A549 (cell line): ENCODE data around the gene CEBPE. TPM values are rescaled to one million over a fixed set of nuclear protein-coding genes. Genes with fewer than 3 reads are reported as not detected.

Source experiments
- ATAC-seq, 2 experiments: fragments of 200-7000 bp in 1 of 2; fragments of >200 bp in 1 of 2; cut with Nextera tagmentation in 1 of 2; cut with Tn5 transposase in 1 of 2; 3 replicates each; pipeline versions ENCODE4 v1.8.0 to v1.9.1; 2018 to 2020; ENCODE audit warnings: mild to moderate bottlenecking in 1 of 2, moderate library complexity in 1 of 2
- CTCF ChIA-PET: fragments of 300-600 bp; sonication (Branson Sonifier 250); formaldehyde crosslinking; extraction: SDS; loops from one replicate; lab custom pipeline; 2021; ENCODE audit warnings: antibody characterized with exemption, inconsistent platforms; lab: Yijun Ruan, JAX
- POLR2A ChIA-PET: fragments of 350-600 bp; formaldehyde crosslinking; extraction: SDS; loops from one replicate; lab custom pipeline; 2021; ENCODE audit warnings: antibody characterized with exemption, inconsistent platforms; lab: Yijun Ruan, JAX
- DNase-seq, 2 experiments: peaks; one replicate each; pipeline versions ENCODE4 v3.0.0 to v3.0.0-alpha.2; 2011 to 2016; ENCODE audit warnings: low read depth in 1 of 2, low spot score in 1 of 2
- FAIRE-seq: peaks from 2 replicates; lab custom pipeline; 2011; peaks lifted over from hg19 to GRCh38; lab: Jason Lieb, UNC
- H3K27ac ChIP-seq, 2 experiments: fragments of >200 bp; sonication (Bioruptor Twin); formaldehyde crosslinking; 3 replicates each; pipeline ENCODE4 v1.5.1; 2016 to 2017
- H3K4me1 ChIP-seq: fragments of >200 bp; sonication (Bioruptor Twin); formaldehyde crosslinking; 3 replicates; pipeline ENCODE4 v1.6.1; 2016
- H3K4me2 ChIP-seq: fragments of >200 bp; sonication (Bioruptor Twin); formaldehyde crosslinking; 3 replicates; pipeline ENCODE4 v1.6.1; 2016
- H3K4me3 ChIP-seq: fragments of >200 bp; sonication (Bioruptor Twin); formaldehyde crosslinking; 3 replicates; pipeline ENCODE4 v1.5.1; 2016
- H3K9me3 ChIP-seq: fragments of >200 bp; sonication (Bioruptor Twin); formaldehyde crosslinking; 3 replicates; pipeline ENCODE4 v1.6.1; 2016
- CEBPB ChIP-seq, 2 experiments: fragments of >200 bp in 1 of 2; sonication (Bioruptor Twin) in 1 of 2; formaldehyde crosslinking in 1 of 2; IDR thresholded peaks; 2 replicates each; pipeline ENCODE4 v1.6.1; 2012 to 2016
- CHD2 ChIP-seq: fragments of 150-350 bp; IDR thresholded peaks from 2 replicates; pipeline ENCODE4 v1.6.1; 2014; ENCODE audit warnings: low read length; ENCODE audit not compliant: partially characterized antibody
- CHD4 ChIP-seq: fragments of 200-600 bp; sonication (generic); IDR thresholded peaks from 2 replicates; pipeline ENCODE4 v1.6.1; 2016; ENCODE audit warnings: antibody characterized with exemption, mild to moderate bottlenecking, borderline replicate concordance
- EHF ChIP-seq: fragments of 250-450 bp; sonication (Bioruptor Pico); IDR thresholded peaks from 2 replicates; pipeline ENCODE4 v1.5.0; 2020; ENCODE audit warnings: mild to moderate bottlenecking
- EP300 ChIP-seq, 2 experiments: fragments of >200 bp; sonication (Bioruptor Twin); formaldehyde crosslinking; IDR thresholded peaks; 2 replicates in 1 of 2; 3 replicates in 1 of 2; pipeline ENCODE4 v1.6.1; 2016 to 2017
- ESRRA ChIP-seq: fragments of 150-350 bp; IDR thresholded peaks from 2 replicates; pipeline ENCODE4 v1.6.1; 2014; ENCODE audit warnings: mild to moderate bottlenecking, low read length, borderline replicate concordance
- JUNB ChIP-seq: fragments of >200 bp; sonication (Bioruptor Twin); formaldehyde crosslinking; IDR thresholded peaks from 2 replicates; pipeline ENCODE4 v1.6.1; 2016
- KDM5A ChIP-seq: fragments of 200-600 bp; sonication (generic); IDR thresholded peaks from 2 replicates; pipeline ENCODE4 v1.6.1; 2016; ENCODE audit warnings: antibody characterized with exemption, mild to moderate bottlenecking
- MAFK ChIP-seq: fragments of 450-650 bp; IDR thresholded peaks from 2 replicates; pipeline ENCODE4 v1.6.1; 2014; ENCODE audit not compliant: partially characterized antibody
- NFE2L2 ChIP-seq: fragments of 150-350 bp; conservative IDR thresholded peaks from 2 replicates; pipeline ENCODE4 v1.6.1; 2014; ENCODE audit warnings: low read length
- NR3C1 ChIP-seq: fragments of >200 bp; sonication (Bioruptor Twin); formaldehyde crosslinking; IDR thresholded peaks from 3 replicates; pipeline ENCODE4 v1.6.1; 2017
- PHF8 ChIP-seq: fragments of 200-600 bp; sonication (generic); IDR thresholded peaks from 2 replicates; pipeline ENCODE4 v1.6.1; 2016; ENCODE audit warnings: low read depth, mild to moderate bottlenecking, antibody characterized with exemption, moderate library complexity, borderline replicate concordance
- POLR2AphosphoS2 ChIP-seq: conservative IDR thresholded peaks from 2 replicates; pipeline ENCODE4 v1.6.1; 2012; ENCODE audit warnings: low read length, improper control_type of control experiment, inconsistent platforms
- RCOR1 ChIP-seq: fragments of 150-350 bp; IDR thresholded peaks from 2 replicates; pipeline ENCODE4 v1.6.1; 2014; ENCODE audit warnings: antibody characterized with exemption, low read length, low read depth
- RFX5 ChIP-seq: fragments of 450-650 bp; IDR thresholded peaks from 2 replicates; pipeline ENCODE4 v1.7.1; 2014; ENCODE audit warnings: antibody characterized with exemption, mild to moderate bottlenecking, moderate library complexity
- SMC3 ChIP-seq: fragments of >200 bp; sonication (Bioruptor Twin); formaldehyde crosslinking; IDR thresholded peaks from 3 replicates; pipeline ENCODE4 v1.6.1; 2018; ENCODE audit warnings: inconsistent platforms
- SREBF2 ChIP-seq: fragments of 450-650 bp; IDR thresholded peaks from 2 replicates; pipeline ENCODE4 v1.6.1; 2014; ENCODE audit warnings: mild to moderate bottlenecking, moderate library complexity
- WGBS: methylation state at CpG from one replicate; pipeline ENCODE4 v1.1.6; 2017; ENCODE audit errors: missing lambda C conversion rate; 5-methylcytosine and 5-hydroxymethylcytosine counted together
- polyA plus RNA-seq, 4 experiments: library from polyadenylated mRNA; depleted of rRNA in 3 of 4; stranded (reverse); fragments of >200 nt; fragmentation: RNase III in 1 of 4; extraction: RNeasy Plus Mini Kit Qiagen cat#74134 plus additional on column Dnase treatment in 1 of 4; gene quantifications; 2 replicates in 3 of 4; 3 replicates in 1 of 4; pipeline ENCODE4 v1.2.3, GENCODE V29; 2011 to 2017
- TF ChIP-seq, protein P1 (sequence below): fragments of >200 bp; sonication (Bioruptor Twin); formaldehyde crosslinking; IDR thresholded peaks from 3 replicates; pipeline ENCODE4 v1.5.1; 2016
- TF ChIP-seq, protein P2 (sequence below): fragments of 250-450 bp; sonication (Bioruptor Pico); IDR thresholded peaks from 2 replicates; pipeline ENCODE4 v1.5.0; 2020; ENCODE audit warnings: low read depth, mild to moderate bottlenecking, moderate library complexity
- TF ChIP-seq, protein P3 (sequence below): IDR thresholded peaks from 2 replicates; pipeline ENCODE4 v1.6.1; 2012
- TF ChIP-seq, protein P4 (sequence below): fragments of >200 bp; sonication (Bioruptor Twin); formaldehyde crosslinking; IDR thresholded peaks from 3 replicates; pipeline ENCODE4 v1.6.1; 2016
- TF ChIP-seq, protein P5 (sequence below): IDR thresholded peaks from 2 replicates; pipeline ENCODE4 v1.6.1; 2012; ENCODE audit warnings: low read depth, borderline replicate concordance
- TF ChIP-seq, protein P6 (sequence below): fragments of 150-350 bp; IDR thresholded peaks from 2 replicates; pipeline ENCODE4 v1.6.1; 2014; ENCODE audit warnings: low read depth, mild to moderate bottlenecking, low read length
- TF ChIP-seq, protein P7 (sequence below): IDR thresholded peaks from 2 replicates; pipeline ENCODE4 v1.6.1; 2012

Gene CEBPE
- polyA plus RNA-seq, 2 of the 4 experiments (the other 2 are of a cell fraction), result 0.05 TPM; not detected in 1

DNA sequence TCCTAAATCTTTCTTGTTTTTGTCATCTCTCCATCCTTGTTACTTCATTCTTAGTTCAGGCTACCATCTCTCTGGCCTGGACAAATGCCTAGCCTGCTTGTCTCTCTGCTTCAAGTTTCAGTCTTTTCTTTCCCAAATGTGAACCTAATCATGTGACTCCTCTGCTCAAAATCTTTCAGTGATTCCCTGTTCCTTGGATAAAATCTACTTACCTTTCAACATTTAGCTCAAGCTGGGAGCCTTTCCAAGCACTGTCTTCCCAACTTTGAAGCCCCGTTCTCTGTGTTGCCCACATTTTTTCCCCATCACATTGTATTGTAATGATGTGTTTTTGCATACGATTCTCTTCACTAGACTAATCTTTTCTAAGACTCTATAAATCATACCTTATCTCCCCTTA, 39.7 kb upstream of the CEBPE start:
- TF ChIP-seq CHD2, result no peak
- TF ChIP-seq, protein P1, sequence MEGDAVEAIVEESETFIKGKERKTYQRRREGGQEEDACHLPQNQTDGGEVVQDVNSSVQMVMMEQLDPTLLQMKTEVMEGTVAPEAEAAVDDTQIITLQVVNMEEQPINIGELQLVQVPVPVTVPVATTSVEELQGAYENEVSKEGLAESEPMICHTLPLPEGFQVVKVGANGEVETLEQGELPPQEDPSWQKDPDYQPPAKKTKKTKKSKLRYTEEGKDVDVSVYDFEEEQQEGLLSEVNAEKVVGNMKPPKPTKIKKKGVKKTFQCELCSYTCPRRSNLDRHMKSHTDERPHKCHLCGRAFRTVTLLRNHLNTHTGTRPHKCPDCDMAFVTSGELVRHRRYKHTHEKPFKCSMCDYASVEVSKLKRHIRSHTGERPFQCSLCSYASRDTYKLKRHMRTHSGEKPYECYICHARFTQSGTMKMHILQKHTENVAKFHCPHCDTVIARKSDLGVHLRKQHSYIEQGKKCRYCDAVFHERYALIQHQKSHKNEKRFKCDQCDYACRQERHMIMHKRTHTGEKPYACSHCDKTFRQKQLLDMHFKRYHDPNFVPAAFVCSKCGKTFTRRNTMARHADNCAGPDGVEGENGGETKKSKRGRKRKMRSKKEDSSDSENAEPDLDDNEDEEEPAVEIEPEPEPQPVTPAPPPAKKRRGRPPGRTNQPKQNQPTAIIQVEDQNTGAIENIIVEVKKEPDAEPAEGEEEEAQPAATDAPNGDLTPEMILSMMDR, result no peak
- no peak for TF ChIP-seq CEBPB (IDR thresholded peaks at IDR 0.05)
- no peak for TF ChIP-seq RCOR1
- TF ChIP-seq ESRRA, result no peak
- TF ChIP-seq POLR2AphosphoS2, result no peak
- TF ChIP-seq EP300 (IDR thresholded peaks at IDR 0.05), result no peak
- TF ChIP-seq RFX5, result no peak
- no peak for TF ChIP-seq NR3C1
- CTCF ChIA-PET, result interaction anchor here (1.0 to 2.3 kb wide), 2 partner anchors 28 to 38 kb away, joined by 3 to 5 read pairs; no protein-coding TSS in a partner anchor
- no peak overlapping the region for H3K4me3 ChIP-seq
- H3K9me3 ChIP-seq, result no peaks in the 10 kb centered on the region
- DNase-seq, result no peak
- peaks cover 5% of the 10 kb centered on the region; the same call in 1 of the 3 replicates for H3K4me1 ChIP-seq
- WGBS, result 86% methylated on average over 2 of the region's 2 CpGs
- POLR2A ChIA-PET, result no interaction called here
- H3K4me2 ChIP-seq, result no peak overlapping the region
- no peak for ATAC-seq
- no peak overlapping the region for H3K27ac ChIP-seq
- no peak for FAIRE-seq

DNA sequence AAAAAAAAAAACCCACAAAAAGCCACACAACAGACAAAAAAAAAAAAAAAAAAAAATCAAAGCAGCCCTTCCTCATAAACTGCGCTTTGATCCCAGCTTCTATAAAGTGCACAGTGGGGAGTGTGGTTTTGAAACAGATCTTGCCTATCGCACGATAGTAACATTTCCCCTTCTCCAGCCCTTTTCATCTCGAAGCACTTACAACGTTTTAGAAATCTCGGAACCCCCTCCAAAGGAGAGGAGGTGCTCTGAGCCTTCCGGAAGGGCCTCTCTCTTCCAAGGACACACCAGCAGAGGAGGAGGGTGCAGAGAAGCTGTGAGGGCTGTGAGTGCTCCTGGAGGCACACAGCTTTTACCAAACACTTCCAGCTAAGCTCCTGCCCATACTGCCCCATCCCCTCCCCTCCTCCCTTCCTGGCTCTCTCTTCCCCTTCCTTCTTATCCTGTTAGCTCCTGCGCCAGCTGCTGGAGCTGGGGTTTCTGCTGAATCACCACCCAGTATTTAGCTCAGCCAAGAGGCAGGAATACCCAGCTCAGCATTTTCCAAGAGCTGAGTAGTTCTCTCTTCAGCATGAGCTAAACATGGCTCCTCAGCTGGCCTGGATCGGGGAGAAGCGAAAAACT, 36.0 kb upstream of the CEBPE start:
- 84% methylated on average over 10 of the region's 10 CpGs for WGBS
- DNase-seq (peak in 1 of 2 experiments; percentile 41), ATAC-seq (peak; percentile 61 to 83), FAIRE-seq (no peak)
- ChIA-PET POLR2A (no interaction called here), CTCF (interaction anchor here (1.2 to 11.0 kb wide), 4 partner anchors 32 to 78 kb away, joined by 3 to 75 read pairs (median 6); partner anchors contain the start of gene SLC7A8)
- Histone ChIP-seq H3K4me2 (peak overlapping the region; percentile 10; the same call in 1 of the 3 replicates), H3K4me3 (no peak overlapping the region), H3K4me1 (peaks cover 5% of the 10 kb centered on the region; the same call in 1 of the 3 replicates), H3K9me3 (no peaks in the 10 kb centered on the region), H3K27ac (peak overlapping the region; percentile 2 to 42; a peak in 5 of 6 replicates)
- TF ChIP-seq, protein P2, sequence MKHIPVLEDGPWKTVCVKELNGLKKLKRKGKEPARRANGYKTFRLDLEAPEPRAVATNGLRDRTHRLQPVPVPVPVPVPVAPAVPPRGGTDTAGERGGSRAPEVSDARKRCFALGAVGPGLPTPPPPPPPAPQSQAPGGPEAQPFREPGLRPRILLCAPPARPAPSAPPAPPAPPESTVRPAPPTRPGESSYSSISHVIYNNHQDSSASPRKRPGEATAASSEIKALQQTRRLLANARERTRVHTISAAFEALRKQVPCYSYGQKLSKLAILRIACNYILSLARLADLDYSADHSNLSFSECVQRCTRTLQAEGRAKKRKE, result no peak
- TF ChIP-seq MAFK, result peak; percentile 95

DNA sequence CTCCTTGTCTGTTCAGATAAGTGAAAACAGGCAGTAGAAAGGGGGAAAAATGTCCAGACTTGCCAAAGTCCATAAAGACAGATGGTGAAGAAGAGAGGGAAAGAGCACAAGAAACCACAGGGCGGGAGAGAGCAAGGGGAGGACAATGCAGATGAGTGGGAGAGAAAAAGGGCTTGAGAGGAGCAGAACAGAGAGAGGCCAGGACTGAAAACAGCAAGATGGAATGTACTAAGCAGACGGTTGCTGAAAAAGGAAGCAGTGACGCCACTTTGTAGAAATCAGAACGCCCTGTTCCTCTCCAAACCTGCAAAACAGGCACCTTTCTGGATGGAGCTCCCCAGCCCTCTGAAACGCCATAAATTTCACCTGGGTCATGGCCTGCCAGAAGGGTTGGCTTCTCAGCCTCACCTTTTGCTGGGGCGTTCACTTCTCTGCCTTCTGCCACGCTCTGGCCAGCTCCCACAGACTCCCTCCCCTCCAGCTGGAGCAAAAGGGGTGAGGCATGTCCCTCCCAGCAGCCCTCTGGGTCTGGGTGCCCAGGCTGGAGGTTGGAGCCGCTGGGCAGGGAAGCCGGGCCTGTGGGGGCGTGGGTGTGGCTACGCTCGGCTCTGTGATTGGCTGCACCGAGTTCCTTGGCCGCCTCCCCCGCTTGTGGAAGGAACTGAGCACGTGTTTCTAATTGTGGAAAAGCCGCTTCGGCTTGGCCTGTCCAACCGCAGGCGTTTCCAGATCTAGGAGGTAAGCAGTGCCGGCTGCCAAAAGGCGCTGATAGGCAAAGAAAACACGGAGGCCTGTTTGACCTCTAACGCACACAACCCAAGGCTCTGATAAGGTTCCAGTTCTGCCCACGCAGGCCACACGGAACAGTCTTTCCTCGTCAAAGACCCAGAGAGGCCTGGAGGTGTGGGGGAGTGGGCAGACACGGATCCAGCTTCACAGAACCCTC, 35.1 kb upstream of the CEBPE start:
- no peak for TF ChIP-seq PHF8
- TF ChIP-seq CHD4, result no peak
- TF ChIP-seq NR3C1, result no peak
- no peak for TF ChIP-seq SMC3
- TF ChIP-seq CHD2, result no peak
- TF ChIP-seq, protein P3, sequence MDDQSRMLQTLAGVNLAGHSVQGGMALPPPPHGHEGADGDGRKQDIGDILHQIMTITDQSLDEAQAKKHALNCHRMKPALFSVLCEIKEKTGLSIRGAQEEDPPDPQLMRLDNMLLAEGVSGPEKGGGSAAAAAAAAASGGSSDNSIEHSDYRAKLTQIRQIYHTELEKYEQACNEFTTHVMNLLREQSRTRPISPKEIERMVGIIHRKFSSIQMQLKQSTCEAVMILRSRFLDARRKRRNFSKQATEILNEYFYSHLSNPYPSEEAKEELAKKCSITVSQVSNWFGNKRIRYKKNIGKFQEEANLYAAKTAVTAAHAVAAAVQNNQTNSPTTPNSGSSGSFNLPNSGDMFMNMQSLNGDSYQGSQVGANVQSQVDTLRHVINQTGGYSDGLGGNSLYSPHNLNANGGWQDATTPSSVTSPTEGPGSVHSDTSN, result no peak
- TF ChIP-seq SREBF2, result no peak
- no peak for TF ChIP-seq JUNB
- TF ChIP-seq, protein P4, sequence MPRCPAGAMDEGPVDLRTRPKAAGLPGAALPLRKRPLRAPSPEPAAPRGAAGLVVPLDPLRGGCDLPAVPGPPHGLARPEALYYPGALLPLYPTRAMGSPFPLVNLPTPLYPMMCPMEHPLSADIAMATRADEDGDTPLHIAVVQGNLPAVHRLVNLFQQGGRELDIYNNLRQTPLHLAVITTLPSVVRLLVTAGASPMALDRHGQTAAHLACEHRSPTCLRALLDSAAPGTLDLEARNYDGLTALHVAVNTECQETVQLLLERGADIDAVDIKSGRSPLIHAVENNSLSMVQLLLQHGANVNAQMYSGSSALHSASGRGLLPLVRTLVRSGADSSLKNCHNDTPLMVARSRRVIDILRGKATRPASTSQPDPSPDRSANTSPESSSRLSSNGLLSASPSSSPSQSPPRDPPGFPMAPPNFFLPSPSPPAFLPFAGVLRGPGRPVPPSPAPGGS, result no peak
- TF ChIP-seq EHF (CRISPR knock-in tag), result no peak
- TF ChIP-seq, protein P5, sequence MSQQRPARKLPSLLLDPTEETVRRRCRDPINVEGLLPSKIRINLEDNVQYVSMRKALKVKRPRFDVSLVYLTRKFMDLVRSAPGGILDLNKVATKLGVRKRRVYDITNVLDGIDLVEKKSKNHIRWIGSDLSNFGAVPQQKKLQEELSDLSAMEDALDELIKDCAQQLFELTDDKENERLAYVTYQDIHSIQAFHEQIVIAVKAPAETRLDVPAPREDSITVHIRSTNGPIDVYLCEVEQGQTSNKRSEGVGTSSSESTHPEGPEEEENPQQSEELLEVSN, result no peak
- TF ChIP-seq, protein P6, sequence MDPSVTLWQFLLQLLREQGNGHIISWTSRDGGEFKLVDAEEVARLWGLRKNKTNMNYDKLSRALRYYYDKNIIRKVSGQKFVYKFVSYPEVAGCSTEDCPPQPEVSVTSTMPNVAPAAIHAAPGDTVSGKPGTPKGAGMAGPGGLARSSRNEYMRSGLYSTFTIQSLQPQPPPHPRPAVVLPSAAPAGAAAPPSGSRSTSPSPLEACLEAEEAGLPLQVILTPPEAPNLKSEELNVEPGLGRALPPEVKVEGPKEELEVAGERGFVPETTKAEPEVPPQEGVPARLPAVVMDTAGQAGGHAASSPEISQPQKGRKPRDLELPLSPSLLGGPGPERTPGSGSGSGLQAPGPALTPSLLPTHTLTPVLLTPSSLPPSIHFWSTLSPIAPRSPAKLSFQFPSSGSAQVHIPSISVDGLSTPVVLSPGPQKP, result no peak
- TF ChIP-seq NFE2L2, result no peak
- no peak for TF ChIP-seq ESRRA
- TF ChIP-seq, protein P7, sequence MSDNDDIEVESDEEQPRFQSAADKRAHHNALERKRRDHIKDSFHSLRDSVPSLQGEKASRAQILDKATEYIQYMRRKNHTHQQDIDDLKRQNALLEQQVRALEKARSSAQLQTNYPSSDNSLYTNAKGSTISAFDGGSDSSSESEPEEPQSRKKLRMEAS, result no peak
- no peak for TF ChIP-seq KDM5A
- TF ChIP-seq RCOR1, result no peak
- ATAC-seq, result no peak
- H3K9me3 ChIP-seq, result no peaks in the 10 kb centered on the region
- no peak for FAIRE-seq
- DNase-seq, result no peak
- H3K27ac ChIP-seq, result peak overlapping the region in 1 of 2 experiments; percentile 12; a peak in 1 of 6 replicates
- peaks cover 5% of the 10 kb centered on the region; the same call in 1 of the 3 replicates for H3K4me1 ChIP-seq
- ChIA-PET CTCF (interaction anchor here (1.2 to 11.0 kb wide), 5 partner anchors 8 to 77 kb away, joined by 3 to 75 read pairs (median 3); partner anchors contain the start of gene SLC7A8), POLR2A (no interaction called here)
- H3K4me3 ChIP-seq, result no peak overlapping the region
- 83% methylated on average over 22 of the region's 28 CpGs for WGBS
- H3K4me2 ChIP-seq, result no peak overlapping the region
